ENCODE measurements around the gene SFRP5. TPM values are rescaled to one million over a fixed set of nuclear protein-coding genes. Genes with fewer than 3 reads are reported as not detected.

SFRP5 gene
- total and polyA plus RNA-seq, 10 of the 15 experiments (the other 5 are each of a cell fraction or from before 2014, with no cell fraction given), result not detected

- no peaks in the 10 kb centered on the region for H3K79me2 ChIP-seq (ENCODE audit: control insufficient read depth, insufficient read depth, low read length)
- H3K4me2 ChIP-seq (ENCODE audit: control insufficient read depth, insufficient read depth), result no peak overlapping the region
- ChIA-PET SMC1A (ENCODE audit: uncharacterized antibody, unreplicated experiment) (interaction anchor here (1.0 kb wide), 1 partner anchor 13 kb away, joined by 3 read pairs; no protein-coding TSS in a partner anchor), RAD21 (ENCODE audit: unreplicated experiment) (no interaction called here), POLR2A (no interaction called here), CTCF (interaction anchor here (1.0 to 2.1 kb wide), 5 partner anchors 8 to 281 kb away, joined by 3 to 4 read pairs (median 3); no protein-coding TSS in a partner anchor)
- TF ChIP-seq RAD21 (IDR thresholded peaks at IDR 0.05; ENCODE audit: insufficient read depth, low read depth, low read length) (no peak), POLR2AphosphoS2 (IDR thresholded peaks at IDR 0.05; ENCODE audit: low read depth, low read length) (no peak), NFIC (IDR thresholded peaks at IDR 0.05; ENCODE audit: low read depth, low read length) (no peak), CEBPZ (IDR thresholded peaks at IDR 0.05; ENCODE audit: low read depth, low read length) (no peak), PML (IDR thresholded peaks at IDR 0.05; ENCODE audit: low read length) (no peak), MXI1 (IDR thresholded peaks at IDR 0.05; ENCODE audit: low read depth, low read length) (no peak)
- no peak overlapping the region for H3K27ac ChIP-seq (ENCODE audit: control insufficient read depth, insufficient read depth)
- BruUV-seq (replicated peaks), result no TSS peak
- no peak for ATAC-seq
- H3K9me3 ChIP-seq (replicated peaks; ENCODE audit: control insufficient read depth, insufficient read depth, low read length), result no peaks in the 10 kb centered on the region
- H3K36me3 ChIP-seq (ENCODE audit: control insufficient read depth in 2 of 2, insufficient read depth in 2 of 2, low read length in 1 of 2), result peaks cover 23 to 26% of the 10 kb centered on the region in 2 experiments
- DNase-seq (ENCODE audit: low read depth, low spot score), result no peak
- H3K4me3 ChIP-seq, result no peak overlapping the region
- H2AFZ ChIP-seq (ENCODE audit: control insufficient read depth, low read depth, low read length), result no peak overlapping the region
- in situ Hi-C loops (cut with MboI) (no loop called here), intact Hi-C loops (cut with micrococcal nuclease; ENCODE audit: unreplicated experiment) (no loop called here)
- no peak overlapping the region for H3K9ac ChIP-seq (ENCODE audit: control insufficient read depth, insufficient read depth, low read length)
- no peaks in the 10 kb centered on the region; the same call in 1 of the 2 replicates for H4K20me1 ChIP-seq (ENCODE audit: control insufficient read depth, insufficient read depth)
- FAIRE-seq, result no peak
- H3K27me3 ChIP-seq (replicated peaks in 1 of 2; ENCODE audit: control insufficient read depth in 2 of 2, insufficient read depth in 2 of 2, low read length in 1 of 2), result no peaks in the 10 kb centered on the region
- 84% methylated on average over 5 of the region's 5 CpGs for WGBS (ENCODE audit: insufficient coverage, insufficient replicate concordance, low lambda C conversion rate, missing lambda C conversion rate)
- H3K4me1 ChIP-seq (ENCODE audit: control insufficient read depth, insufficient read depth, low read length), result peaks cover 9% of the 10 kb centered on the region
These were observed 11.9 kb downstream of the SFRP5 start for GRCh38 chr10:97759946-97760345.
